Stomach smooth muscle (tissue), 2 donors: ENCODE results near the gene RDM1.

Experiments
- H3K27ac ChIP-seq: one replicate; pipeline ENCODE4 v1.7.0; 2013; ENCODE audit warnings: mild to moderate bottlenecking, low read length, inconsistent platforms
- H3K27me3 ChIP-seq, 2 donors: one replicate each; pipeline ENCODE4 v1.7.0; 2013; ENCODE audit warnings: low read length in 2 of 2; ENCODE audit not compliant: insufficient read depth in 2 of 2, control insufficient read depth in 1 of 2
- H3K36me3 ChIP-seq, 2 donors: one replicate each; pipeline ENCODE4 v1.7.0; 2013; ENCODE audit warnings: low read length in 2 of 2; ENCODE audit not compliant: control insufficient read depth in 2 of 2, insufficient read depth in 2 of 2
- H3K4me1 ChIP-seq: one replicate; pipeline ENCODE4 v1.7.0; 2013; ENCODE audit warnings: low read length; ENCODE audit not compliant: control insufficient read depth, insufficient read depth
- H3K4me3 ChIP-seq, 2 donors: one replicate each; pipeline ENCODE4 v1.7.0; 2013; ENCODE audit warnings: low read length in 2 of 2
- H3K9ac ChIP-seq, 2 donors: one replicate each; pipeline ENCODE4 v1.7.0; 2013; ENCODE audit warnings: low read length in 2 of 2, mild to moderate bottlenecking in 1 of 2
- H3K9me3 ChIP-seq, 2 donors: one replicate each; pipeline ENCODE4 v1.7.0; 2013; ENCODE audit warnings: low read length in 2 of 2; ENCODE audit not compliant: control insufficient read depth in 2 of 2
- donor health status: healthy.
- donor health status: Pancreatic carcinoma.

Gene RDM1

GRCh38 chr17:35889818-35890773, 40.5 kb downstream of the RDM1 start:
- H3K36me3 ChIP-seq, result no peaks in the 10 kb centered on the region
- no peak overlapping the region for H3K9ac ChIP-seq
- H3K9me3 ChIP-seq, result no peaks in the 10 kb centered on the region
- no peak overlapping the region for H3K27ac ChIP-seq
- H3K4me1 ChIP-seq, result peaks cover 5% of the 10 kb centered on the region
- no peak overlapping the region for H3K4me3 ChIP-seq
- H3K27me3 ChIP-seq, result no peaks in the 10 kb centered on the region

GRCh38 chr17:35889241-35889640, 41.3 kb downstream of the RDM1 start:
- peaks cover 5% of the 10 kb centered on the region for H3K4me1 ChIP-seq
- no peak overlapping the region for H3K9ac ChIP-seq
- H3K9me3 ChIP-seq, result no peaks in the 10 kb centered on the region
- no peaks in the 10 kb centered on the region for H3K36me3 ChIP-seq
- no peak overlapping the region for H3K4me3 ChIP-seq
- H3K27me3 ChIP-seq, result no peaks in the 10 kb centered on the region
- H3K27ac ChIP-seq, result no peak overlapping the region

- Histone ChIP-seq H3K4me3 (no peak within 1 kb of the TSS), H3K27ac (no peak within 1 kb of the TSS), H3K36me3 (no peaks in the 10 kb centered on the region), H3K9ac (no peak within 1 kb of the TSS), H3K27me3 (no peaks in the 10 kb centered on the region), H3K9me3 (no peaks in the 10 kb centered on the region), H3K4me1 (peaks cover 3% of the 10 kb centered on the region)
Measured at GRCh38 chr17:35879773-35880654, 50.6 kb downstream of the RDM1 start, which contains the start of gene CCL5. Gene CCL5, minus strand, starts transcription at chr17:35880360.

GRCh38 chr17:35878361-35878760, 52.2 kb downstream of the RDM1 start:
- H3K9me3 ChIP-seq, result no peaks in the 10 kb centered on the region
- no peaks in the 10 kb centered on the region for H3K27me3 ChIP-seq
- no peaks in the 10 kb centered on the region for H3K36me3 ChIP-seq
- no peak overlapping the region for H3K4me3 ChIP-seq
- no peak overlapping the region for H3K9ac ChIP-seq
- H3K27ac ChIP-seq, result no peak overlapping the region
- H3K4me1 ChIP-seq, result peaks cover 3% of the 10 kb centered on the region

GRCh38 chr17:35877345-35878029, 53.1 kb downstream of the RDM1 start:
- H3K9ac ChIP-seq, result no peak overlapping the region
- H3K4me1 ChIP-seq, result peaks cover 3% of the 10 kb centered on the region
- H3K36me3 ChIP-seq, result no peaks in the 10 kb centered on the region
- H3K27ac ChIP-seq, result no peak overlapping the region
- no peak overlapping the region for H3K4me3 ChIP-seq
- H3K27me3 ChIP-seq, result no peaks in the 10 kb centered on the region
- H3K9me3 ChIP-seq, result no peaks in the 10 kb centered on the region

- Histone ChIP-seq H3K36me3 (no peaks in the 10 kb centered on the region), H3K4me3 (no peak overlapping the region), H3K27ac (no peak overlapping the region), H3K9ac (no peak overlapping the region), H3K27me3 (no peaks in the 10 kb centered on the region), H3K4me1 (peaks cover 3% of the 10 kb centered on the region), H3K9me3 (no peaks in the 10 kb centered on the region)
Measured at GRCh38 chr17:35876534-35876933, 54.0 kb downstream of the RDM1 start.

GRCh38 chr17:35875800-35876139, 54.8 kb downstream of the RDM1 start:
- Histone ChIP-seq H3K9ac (no peak overlapping the region), H3K27ac (no peak overlapping the region), H3K4me3 (no peak overlapping the region)

GRCh38 chr17:35875072-35875799, 55.3 kb downstream of the RDM1 start:
- Histone ChIP-seq H3K27ac (no peak overlapping the region), H3K9ac (no peak overlapping the region), H3K4me3 (no peak overlapping the region), H3K9me3 (no peaks in the 10 kb centered on the region), H3K4me1 (peaks cover 3% of the 10 kb centered on the region), H3K27me3 (no peaks in the 10 kb centered on the region), H3K36me3 (no peaks in the 10 kb centered on the region)

More at GRCh38 chr17:35875800-35876139, 54.8 kb downstream of the RDM1 start:
- H3K9me3 ChIP-seq, result no peaks in the 10 kb centered on the region
- no peaks in the 10 kb centered on the region for H3K27me3 ChIP-seq
- peaks cover 3% of the 10 kb centered on the region for H3K4me1 ChIP-seq
- no peaks in the 10 kb centered on the region for H3K36me3 ChIP-seq

- H3K4me3 ChIP-seq, result no peak overlapping the region
- no peak overlapping the region for H3K9ac ChIP-seq
- H3K9me3 ChIP-seq, result no peaks in the 10 kb centered on the region
- no peaks in the 10 kb centered on the region for H3K36me3 ChIP-seq
- no peaks in the 10 kb centered on the region for H3K27me3 ChIP-seq
- H3K27ac ChIP-seq, result no peak overlapping the region
- no peaks in the 10 kb centered on the region for H3K4me1 ChIP-seq
Measured at GRCh38 chr17:35872196-35872980, 58.2 kb downstream of the RDM1 start.
